Caki2 (cell line): ENCODE results near the gene ARHGEF17. TPM values are rescaled to one million over a fixed set of nuclear protein-coding genes. Genes with fewer than 3 reads are reported as not detected.

Experiments
- DNase-seq: peaks from one replicate; pipeline ENCODE4 v3.0.0-alpha.2; 2015; ENCODE audit warnings: low read depth
- in situ Hi-C: cut with HindIII; loops from 2 replicates; pipeline ENCODE4 v1.10.0; 2016; ENCODE audit warnings: low sequenced_read_pairs, low pct_unique_long_range_greater_than_20kb, mixed read lengths
- total RNA-seq: library from RNA; depleted of rRNA; stranded (reverse); fragments of >200 nt; shearing (Covaris generic); gene quantifications from 2 replicates; pipeline ENCODE4 v1.2.3, GENCODE V29; 2014; ENCODE audit warnings: low replicate concordance

Gene ARHGEF17
- total RNA-seq, 1 experiment from 2014 or later, result 6.0 TPM

DNA sequence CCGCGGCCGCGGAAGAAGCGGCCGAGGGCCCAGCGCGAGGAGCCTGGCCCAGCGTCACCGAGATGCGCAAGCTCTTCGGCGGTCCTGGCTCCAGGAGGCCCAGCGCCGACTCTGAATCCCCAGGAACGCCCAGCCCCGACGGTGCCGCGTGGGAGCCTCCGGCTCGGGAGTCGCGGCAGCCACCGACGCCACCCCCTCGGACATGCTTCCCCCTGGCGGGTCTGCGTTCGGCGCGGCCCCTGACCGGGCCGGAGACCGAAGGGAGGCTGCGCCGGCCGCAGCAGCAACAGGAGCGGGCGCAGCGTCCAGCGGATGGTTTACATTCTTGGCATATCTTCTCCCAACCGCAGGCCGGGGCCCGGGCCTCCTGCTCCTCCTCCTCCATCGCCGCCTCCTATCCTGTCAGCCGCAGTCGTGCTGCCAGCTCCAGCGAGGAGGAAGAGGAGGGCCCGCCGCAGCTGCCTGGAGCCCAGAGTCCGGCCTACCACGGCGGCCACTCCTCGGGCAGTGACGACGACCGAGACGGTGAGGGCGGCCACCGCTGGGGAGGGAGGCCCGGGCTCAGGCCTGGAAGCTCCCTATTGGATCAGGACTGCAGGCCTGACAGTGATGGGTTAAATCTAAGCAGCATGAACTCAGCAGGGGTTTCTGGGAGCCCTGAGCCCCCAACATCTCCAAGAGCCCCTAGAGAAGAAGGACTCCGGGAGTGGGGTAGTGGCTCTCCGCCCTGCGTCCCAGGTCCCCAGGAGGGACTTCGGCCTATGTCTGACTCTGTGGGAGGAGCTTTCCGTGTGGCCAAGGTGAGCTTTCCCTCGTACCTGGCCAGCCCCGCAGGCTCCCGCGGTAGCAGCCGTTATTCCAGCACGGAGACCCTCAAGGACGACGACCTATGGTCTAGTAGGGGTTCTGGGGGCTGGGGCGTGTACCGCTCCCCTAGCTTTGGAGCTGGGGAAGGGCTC, 1.2 kb downstream of the ARHGEF17 start:
- DNase-seq, result peak; percentile 92
- in situ Hi-C loops, result no loop called here

DNA sequence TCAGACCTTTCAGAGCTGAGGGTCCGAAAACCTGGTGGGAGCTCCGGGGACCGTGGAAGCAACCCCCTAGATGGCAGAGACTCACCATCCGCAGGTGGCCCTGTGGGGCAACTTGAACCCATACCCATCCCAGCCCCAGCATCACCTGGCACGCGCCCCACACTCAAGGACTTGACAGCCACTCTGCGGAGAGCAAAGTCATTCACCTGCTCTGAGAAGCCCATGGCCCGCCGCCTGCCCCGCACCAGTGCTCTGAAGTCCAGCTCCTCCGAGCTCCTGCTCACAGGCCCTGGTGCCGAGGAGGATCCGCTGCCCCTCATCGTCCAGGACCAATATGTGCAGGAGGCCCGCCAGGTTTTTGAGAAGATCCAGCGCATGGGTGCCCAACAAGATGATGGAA, 2.0 kb downstream of the ARHGEF17 start:
- in situ Hi-C loops, result no loop called here
- DNase-seq, result no peak

DNA sequence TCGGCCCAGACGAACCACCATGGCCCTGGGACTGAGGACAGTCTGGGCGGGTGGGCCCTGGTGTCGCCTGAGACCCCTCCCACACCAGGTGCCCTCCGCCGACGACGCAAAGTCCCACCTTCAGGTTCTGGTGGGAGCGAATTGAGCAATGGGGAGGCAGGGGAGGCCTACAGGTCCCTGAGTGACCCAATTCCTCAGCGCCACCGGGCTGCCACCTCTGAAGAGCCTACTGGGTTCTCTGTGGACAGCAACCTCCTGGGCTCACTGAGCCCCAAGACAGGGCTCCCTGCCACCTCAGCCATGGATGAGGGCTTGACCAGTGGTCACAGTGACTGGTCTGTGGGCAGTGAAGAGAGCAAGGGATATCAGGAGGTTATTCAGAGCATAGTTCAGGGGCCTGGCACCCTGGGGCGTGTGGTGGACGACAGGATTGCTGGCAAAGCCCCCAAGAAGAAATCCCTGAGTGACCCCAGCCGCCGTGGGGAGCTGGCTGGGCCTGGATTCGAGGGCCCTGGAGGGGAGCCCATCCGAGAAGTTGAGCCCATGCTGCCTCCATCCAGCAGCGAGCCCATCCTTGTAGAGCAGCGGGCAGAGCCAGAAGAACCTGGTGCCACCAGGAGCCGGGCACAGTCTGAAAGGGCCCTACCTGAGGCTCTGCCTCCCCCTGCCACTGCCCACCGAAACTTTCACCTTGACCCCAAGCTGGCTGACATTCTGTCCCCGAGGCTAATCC, 2.8 kb downstream of the ARHGEF17 start:
- in situ Hi-C loops, result no loop called here
- no peak for DNase-seq

DNA sequence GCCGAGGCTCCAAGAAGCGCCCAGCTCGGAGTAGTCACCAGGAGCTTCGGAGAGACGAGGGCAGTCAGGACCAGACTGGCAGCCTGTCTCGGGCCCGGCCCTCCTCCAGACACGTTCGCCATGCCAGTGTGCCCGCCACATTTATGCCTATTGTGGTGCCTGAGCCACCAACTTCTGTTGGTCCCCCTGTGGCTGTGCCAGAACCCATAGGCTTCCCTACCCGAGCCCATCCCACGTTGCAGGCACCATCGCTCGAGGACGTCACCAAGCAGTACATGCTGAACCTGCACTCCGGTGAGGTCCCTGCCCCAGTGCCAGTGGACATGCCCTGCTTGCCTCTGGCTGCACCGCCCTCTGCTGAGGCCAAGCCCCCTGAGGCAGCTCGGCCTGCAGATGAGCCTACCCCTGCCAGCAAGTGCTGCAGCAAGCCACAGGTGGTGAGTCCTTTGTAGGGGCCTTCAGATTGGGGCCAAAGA, 3.4 kb downstream of the ARHGEF17 start:
- in situ Hi-C loops, result no loop called here

DNA sequence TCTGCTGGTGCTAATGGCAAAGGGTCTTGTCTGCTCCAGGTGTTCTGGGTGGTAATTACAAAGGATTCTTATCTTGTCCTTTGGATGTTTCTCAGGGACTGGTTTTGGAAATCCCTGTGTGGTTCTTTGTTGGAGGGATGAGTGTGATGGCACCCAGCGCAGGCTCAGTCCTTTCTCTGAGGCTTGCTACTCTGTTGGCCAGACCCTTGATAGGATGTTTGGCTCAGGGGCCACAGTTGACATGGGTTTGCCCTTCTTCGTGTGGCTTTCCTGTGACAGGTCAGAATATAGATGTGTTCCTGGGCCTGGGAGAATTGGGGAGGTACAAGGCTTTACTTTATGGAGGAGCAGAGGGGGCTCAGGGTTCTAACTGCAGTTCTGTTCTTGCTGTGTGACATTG, 4.0 kb downstream of the ARHGEF17 start:
- in situ Hi-C loops, result no loop called here
- DNase-seq, result no peak

More for the DNA sequence above, 3.4 kb downstream of the ARHGEF17 start:
- no peak for DNase-seq

DNA sequence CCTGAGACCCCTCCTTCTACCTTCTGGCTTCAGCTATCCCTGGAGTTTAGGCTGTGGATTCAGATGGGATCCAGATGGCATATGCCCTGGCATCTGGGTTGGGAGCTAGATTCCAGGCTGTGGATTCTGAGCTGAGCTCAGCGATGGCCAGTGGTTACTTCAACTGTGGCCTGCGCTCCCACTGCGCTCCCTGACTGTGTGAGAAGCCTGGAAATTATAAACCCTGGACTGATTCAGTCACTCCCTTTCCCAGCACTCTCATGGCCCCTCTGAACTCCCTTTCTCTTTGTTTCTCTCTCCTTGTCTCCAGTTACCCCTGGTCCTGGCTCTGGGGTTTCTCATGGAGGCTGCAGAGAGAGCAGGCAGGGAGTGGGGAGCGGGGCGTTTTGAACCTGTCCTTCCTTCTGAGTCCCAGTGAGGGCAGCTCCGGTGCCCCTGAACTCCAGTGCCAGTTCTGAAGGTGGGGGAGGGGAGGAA, 4.8 kb downstream of the ARHGEF17 start:
- in situ Hi-C loops, result no loop called here
- no peak for DNase-seq

DNA sequence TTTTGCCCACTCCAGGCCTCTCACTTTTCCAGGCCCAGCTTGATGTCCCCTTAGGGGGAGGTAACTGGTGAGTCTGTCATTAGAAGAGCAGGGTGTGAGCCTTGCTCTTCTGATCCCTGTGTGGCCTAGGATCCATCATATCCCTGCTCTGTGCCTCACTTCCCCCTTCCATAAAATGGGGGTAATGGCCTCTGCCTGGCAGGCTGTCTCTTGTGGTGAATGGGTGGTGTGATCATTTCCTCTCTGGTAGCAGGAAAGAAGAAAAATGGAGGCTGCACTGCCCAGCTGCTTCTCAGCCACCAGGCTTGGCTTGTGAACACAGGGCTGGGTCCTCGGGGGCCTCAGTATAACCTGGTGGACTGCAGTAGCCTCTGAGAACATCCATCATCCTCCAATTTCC, 5.6 kb downstream of the ARHGEF17 start:
- no peak for DNase-seq
- in situ Hi-C loops, result no loop called here

DNA sequence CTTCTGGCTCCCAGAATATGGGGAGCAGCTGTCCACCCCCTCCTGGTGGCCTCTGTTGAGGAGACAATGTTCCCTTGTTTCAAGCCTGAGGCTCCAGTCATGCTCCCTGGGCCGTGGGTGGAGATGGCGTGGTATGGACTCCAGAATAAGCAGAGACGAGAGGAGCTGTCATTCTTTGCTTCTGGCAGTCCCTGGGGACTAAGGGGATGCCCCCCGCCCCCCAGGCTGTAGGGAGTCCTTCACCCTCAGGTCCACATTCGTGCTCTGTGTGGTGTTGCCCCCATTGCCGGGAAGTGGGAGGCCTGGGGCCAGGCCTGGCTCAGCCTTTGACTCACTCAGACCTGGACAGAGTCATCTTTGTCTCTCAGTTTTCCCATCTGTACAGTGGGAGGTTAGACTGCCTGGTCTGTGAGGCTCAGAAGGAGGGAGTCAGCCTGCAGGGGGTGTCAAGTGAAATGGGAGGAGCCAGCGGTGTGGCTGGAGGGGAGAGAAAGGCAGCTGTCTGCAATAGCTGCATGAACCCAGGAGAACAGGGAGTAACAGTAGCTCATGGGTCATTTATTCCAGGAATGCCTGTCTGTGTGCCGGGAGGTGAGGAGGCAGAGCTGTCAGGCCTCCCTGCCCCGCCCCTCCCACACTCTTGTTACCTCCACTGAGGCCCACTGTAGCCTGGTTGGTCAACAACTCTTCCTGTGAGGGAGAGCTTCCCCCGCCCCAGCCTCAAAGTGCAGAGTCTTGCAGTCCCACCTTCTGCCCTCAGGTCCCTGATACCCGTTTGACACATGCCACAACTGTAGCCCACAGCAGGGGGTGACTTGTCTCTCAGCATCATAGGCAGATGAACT, 6.3 kb downstream of the ARHGEF17 start:
- in situ Hi-C loops, result no loop called here
- peak; percentile 63 for DNase-seq

DNA sequence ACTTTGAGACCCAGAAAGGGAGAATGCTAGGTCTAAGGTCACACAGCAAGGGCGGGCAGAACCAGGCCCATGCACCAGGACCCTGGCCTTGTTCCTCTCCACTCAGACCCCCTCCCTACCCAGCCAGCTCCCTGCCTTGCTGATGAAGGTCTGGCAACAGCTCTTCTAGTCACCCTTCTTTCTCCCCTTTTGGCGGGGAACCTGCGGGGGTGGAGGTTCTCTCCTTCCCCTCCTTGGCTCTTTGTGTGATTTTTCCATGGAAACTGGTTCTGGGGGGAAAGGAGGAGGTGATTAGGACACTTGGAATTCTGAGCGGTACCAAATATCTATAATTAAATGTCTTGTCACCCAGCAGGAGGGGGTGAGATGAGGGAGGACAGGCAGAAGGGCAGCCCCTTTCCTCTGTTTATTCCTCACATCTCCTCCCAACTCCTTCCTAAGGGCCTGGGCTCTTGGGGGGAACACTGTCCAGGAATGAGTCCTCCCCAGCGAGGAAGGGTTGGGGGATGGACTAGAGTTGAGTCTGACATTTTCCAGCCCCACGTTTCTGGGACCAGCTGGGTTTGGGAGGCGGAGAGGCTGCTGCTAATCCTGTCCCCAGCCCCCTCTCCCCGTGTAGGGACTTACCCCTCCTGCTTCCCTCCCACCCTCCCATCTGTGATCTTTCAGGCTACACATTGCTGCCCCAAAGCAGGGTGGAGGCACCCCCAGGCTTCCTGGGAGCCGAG, 7.4 kb downstream of the ARHGEF17 start:
- DNase-seq, result no peak
- in situ Hi-C loops, result no loop called here

DNA sequence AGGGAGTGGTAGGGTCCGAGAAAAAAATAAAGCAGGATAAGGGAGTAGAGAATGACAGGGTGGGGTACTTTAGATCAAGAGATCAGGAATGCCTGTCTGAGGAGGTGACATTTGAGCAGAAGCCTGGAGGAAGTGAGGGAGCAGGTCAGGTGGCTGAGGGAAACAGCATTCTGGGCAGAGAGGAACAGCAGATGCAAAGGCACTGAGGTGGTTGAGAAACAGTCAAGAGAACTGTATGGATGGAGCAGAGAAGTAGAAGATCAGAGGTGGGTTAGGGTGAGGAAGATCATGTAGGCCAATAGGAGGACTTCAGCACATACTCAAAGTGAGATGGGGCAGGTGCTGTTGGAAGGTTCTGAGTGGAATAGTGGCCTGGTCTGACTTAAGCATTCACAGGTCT, 8.3 kb downstream of the ARHGEF17 start:
- no peak for DNase-seq
- in situ Hi-C loops, result no loop called here

DNA sequence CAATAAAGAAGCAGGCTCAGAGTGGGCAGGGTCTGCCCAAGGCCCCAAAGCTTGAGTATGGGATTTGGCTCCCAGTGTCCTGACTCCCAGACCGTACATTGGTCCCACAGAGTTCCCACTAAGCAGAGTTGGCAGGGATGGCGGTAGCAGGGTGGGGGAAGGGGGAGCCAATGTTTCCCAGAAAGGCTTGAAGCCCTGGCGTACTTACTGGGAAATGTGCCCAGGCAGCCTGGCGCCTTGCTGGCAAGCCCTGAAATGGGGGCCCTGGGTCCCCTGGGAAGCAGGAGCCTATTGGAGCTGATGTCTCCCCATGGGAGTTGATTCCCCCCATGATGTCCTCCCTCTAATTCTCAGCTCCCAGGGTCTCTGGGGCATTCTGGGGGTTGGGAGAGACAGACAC, 9.3 kb downstream of the ARHGEF17 start:
- DNase-seq, result no peak
- in situ Hi-C loops, result no loop called here

DNA sequence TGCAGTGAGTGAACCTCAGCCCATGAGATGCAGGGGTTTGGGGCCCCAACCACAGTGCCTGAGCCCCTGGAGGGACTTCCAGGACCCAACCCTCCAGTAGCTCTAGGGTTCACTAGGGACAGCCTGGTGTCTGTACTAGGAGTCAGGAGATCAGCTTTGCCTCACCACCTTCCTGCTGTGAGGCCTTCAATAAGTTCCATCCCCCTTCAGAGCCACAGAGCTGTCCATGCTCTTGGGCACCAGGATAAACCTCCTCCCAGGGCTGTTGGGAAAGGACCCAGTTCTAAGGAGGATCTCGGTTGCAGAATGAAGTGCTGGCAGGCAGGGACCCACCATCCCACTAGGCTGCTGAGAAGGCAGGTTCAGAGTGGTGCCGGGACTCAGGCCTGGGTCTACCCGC, 9.7 kb downstream of the ARHGEF17 start:
- DNase-seq, result no peak
- in situ Hi-C loops, result no loop called here

DNA sequence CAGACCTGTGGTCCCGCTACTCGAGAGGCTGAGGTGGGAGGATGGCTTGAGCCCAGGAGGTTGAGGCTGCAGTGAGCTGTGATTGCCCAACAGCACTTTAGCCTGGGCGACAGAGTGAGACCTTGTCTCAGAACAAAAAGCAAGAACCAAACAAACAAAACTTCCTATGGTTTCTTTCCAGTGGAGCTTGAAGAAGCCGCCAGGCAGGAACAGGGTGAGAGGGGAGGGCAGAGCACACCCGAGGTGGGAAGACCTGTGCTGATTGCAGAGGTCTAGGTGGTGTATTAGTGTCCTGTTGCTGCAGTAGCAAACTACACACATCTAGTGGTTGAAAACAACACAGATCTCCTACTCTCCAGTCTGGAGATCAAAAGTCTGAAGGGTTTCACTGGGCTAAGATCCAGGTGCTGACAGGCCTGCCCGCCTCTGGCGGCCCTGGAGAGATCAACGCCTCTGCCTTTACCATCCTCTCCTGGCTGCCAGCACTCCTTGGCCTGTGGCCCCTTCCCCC, 10.5 kb downstream of the ARHGEF17 start:
- in situ Hi-C loops, result no loop called here
- DNase-seq, result no peak

DNA sequence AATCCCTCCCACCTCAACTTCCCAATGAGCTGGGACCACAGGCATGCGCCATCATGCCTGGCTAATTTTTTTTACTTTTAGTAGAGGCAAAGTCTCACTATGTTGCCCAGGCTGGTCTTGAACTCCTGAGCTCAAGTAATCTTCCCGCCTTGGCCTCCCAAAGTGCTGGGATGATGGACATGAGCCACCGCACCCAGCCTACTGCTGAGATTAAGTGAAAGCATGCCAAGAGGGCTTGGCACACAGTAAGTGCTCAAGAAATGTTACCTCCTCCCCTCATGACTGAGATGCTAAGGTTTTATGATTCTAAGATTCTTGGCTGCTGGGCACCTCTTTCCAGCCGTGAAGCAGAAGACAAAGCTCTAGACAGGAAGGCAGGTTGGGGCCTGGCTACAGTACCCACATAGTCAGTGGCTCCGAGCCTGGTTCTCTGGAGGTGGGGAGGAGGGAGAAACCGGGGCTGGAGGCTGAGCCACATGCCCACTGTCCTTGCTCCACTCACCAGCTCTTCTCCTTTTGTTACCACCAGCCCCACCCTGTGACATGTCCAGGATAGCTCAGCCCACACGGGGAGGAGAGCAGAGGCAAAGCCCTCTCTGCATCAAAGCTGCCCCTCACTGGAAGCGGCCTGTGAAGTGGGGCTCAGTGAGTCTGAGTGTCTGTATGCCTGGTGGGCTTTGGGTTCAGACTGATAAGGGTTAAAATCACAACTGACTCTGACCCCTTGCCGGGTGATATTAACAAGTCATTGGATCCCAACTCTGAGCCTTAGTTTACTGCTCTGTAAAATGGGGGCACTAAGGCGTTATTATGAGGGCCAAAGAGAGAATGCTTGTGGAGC, 12.9 kb downstream of the ARHGEF17 start:
- in situ Hi-C loops, result no loop called here
- no peak for DNase-seq

DNA sequence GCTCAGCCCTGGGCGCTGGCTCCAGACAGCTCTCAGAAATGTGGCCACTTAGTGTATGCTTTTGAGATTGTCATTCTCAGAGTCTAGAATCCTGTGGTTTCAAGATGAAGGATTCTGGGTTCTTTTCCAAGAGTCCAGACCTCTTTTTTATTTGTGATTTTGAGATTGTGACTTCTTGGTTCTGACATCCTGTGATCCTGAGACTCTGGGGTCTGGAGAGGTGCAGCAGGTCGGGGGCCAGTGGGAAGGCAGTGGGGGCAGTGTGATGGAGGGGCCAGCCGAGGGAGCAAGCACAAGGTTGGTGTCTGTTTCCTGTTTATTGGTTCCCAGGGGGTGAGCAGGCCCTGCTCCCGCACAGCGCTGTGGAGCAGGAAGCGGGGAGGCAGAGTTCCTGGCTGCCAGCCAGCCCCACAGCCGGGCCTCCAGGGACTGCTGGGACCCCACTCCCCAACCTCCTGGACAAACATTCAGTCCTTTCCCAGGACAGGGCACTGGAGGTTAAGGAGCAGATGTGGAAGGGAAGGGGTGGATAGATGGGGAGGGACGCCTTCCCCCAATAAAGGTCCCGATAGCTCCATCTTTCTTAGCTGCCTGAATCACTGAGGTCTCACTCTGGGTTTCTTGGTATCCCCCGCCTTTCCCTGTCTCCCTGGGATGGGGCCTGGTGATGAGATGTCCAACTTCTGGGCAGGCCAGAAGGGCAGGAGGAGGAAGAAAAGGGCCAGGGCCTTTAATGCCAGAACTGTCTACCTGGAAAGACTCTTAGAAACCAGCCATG, 13.7 kb downstream of the ARHGEF17 start:
- in situ Hi-C loops, result no loop called here
- DNase-seq, result no peak
